NT2/D1 (cell line): Measurements from ENCODE around the gene FAM72B.
"Not testable (repeated sequence)": the region's sequence is repeated elsewhere in the genome, so short reads cannot be mapped to it uniquely, and the experiment has no call there.

Source experiments
- DNase-seq: peaks from one replicate; pipeline ENCODE4 v3.0.0-alpha.2; 2011; ENCODE audit warnings: low read depth, low spot score
- H3K27me3 ChIP-seq: 2 replicates; pipeline ENCODE4 v1.6.0; 2011; ENCODE audit warnings: mild to moderate bottlenecking; ENCODE audit not compliant: insufficient read length, insufficient read depth
- H3K36me3 ChIP-seq: 2 replicates; pipeline ENCODE4 v1.6.1; 2011; ENCODE audit warnings: mild to moderate bottlenecking, low read length, mixed read lengths; ENCODE audit not compliant: insufficient read depth, insufficient read length
- H3K4me1 ChIP-seq: 2 replicates; pipeline ENCODE4 v1.5.1; 2011; ENCODE audit not compliant: insufficient read depth, insufficient read length
- H3K4me3 ChIP-seq: 2 replicates; pipeline ENCODE4 v1.5.1; 2011; ENCODE audit warnings: low read depth; ENCODE audit not compliant: insufficient read length
- H3K9ac ChIP-seq: 2 replicates; pipeline ENCODE4 v1.6.0; 2011; ENCODE audit warnings: low read depth; ENCODE audit not compliant: insufficient read length
- H3K9me3 ChIP-seq: 2 replicates; pipeline ENCODE4 v1.5.1; 2011; ENCODE audit warnings: mild to moderate bottlenecking, low read length; ENCODE audit not compliant: insufficient read depth

Gene FAM72B

DNA sequence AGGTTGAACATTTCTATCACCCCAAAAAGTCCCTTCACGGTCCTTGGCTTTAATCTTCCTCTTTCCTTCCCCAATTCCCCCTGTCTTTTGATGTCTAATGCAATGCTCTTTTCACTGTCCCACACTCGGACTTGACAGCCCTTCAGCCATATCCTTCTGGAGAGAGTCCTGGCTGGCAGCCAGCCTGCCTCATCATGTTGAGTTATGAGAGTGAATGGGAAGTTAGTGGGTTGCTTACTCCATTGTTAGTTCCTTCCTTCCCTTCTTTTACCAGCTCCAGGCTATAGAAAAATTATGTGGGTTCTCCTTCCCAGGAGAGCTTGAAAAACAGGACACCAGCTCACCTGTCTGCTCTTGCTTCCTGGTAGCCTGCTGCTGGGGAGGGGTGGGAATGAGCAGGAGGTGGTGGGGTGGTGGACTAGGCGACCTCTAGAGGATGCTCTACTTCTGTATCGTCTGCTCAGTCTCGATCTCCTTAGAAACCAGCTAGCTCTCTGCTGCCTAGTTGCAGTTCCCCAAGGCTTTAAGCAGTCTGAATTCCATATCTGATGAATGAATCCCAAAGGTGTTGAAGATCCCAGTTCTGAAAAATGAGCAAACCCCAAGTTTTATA is 30.5 kb upstream of the FAM72B start:
- not testable (repeated sequence) for H3K9ac ChIP-seq, H3K4me3 ChIP-seq, H3K9me3 ChIP-seq, DNase-seq, H3K4me1 ChIP-seq, H3K36me3 ChIP-seq, H3K27me3 ChIP-seq

DNA sequence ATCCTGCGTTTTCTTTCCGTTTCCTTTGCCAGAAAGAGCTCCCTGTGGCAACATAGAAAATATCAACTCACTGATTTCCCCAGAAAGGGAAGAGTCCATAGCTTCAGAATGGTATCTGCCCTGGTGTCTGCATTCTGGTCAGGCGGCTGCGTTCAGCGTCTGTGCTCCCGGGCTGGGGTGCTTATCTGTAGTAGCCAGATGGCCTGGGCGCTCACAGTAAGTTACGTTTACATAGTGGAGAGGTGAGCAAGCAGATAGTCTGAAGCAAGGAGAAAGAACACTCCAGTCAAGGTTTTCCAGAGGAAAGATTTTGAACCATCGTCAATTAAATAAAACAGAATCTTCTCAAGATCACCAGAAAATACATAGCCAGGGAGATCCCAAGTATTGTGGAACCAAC is 29.4 kb upstream of the FAM72B start:
- H3K9me3 ChIP-seq, H3K9ac ChIP-seq, H3K27me3 ChIP-seq, H3K4me3 ChIP-seq, H3K36me3 ChIP-seq, H3K4me1 ChIP-seq, DNase-seq: not testable (repeated sequence)

DNA sequence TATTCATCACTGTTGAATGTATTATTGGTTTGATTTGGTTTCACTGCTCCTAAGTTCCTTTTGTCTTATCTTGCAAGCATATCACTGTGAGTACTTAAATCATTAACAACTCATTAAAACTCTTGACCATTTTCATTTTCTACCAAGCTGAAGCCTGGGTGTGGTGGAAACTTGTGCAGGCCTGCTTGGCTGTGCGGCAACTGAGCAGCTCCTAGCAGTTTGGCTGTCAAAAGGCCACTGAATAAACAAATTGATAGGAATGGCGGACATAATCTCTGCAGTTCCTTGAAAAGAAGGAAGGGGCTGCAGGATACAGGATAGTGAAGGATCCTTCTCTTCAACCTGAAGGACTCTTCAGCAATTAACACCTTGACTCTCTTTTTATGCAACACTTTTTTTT is 26.6 kb upstream of the FAM72B start:
- H3K36me3 ChIP-seq, H3K9ac ChIP-seq, DNase-seq, H3K4me1 ChIP-seq, H3K9me3 ChIP-seq, H3K27me3 ChIP-seq, H3K4me3 ChIP-seq: not testable (repeated sequence)

DNA sequence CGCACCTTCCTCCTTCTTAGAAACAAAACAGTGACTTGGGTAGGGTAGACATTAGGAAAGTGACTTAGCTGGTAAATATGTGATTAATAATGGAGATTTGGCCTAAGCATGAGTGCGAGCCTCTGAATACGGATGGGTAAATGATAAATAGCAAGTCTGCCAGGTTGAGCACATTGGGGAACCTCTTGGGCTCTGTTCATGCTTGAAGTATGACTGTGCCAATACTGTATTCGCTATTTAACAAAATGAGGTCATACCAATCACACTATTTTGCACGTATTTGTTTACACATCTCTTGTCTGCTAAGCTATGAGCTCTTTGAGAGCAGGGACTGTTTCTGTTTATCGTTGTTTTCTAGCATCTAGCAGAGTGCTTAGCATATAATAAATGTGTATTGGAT is 24.2 kb upstream of the FAM72B start:
- not testable (repeated sequence) for H3K27me3 ChIP-seq, DNase-seq, H3K9ac ChIP-seq, H3K4me3 ChIP-seq, H3K9me3 ChIP-seq, H3K4me1 ChIP-seq, H3K36me3 ChIP-seq

DNA sequence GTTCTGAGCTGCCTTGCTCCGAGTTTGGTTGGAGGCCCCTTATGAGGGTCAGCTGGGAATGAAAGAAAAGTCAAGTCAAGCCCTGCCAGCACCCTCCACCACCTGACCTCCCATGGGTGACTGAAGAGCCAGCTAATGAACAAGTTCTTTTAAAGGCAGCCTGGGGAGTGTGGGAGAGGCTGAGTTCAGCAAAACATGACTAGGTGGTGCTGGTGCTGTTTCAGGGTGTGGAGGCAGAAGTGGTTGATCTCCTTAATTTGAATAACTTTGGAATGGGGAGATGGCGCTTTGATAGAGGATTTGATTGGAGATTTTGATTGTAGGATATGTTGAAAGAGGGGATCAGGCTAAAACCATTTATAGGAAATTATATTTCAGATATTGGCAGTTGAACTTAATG is 23.2 kb upstream of the FAM72B start:
- not testable (repeated sequence) for H3K4me3 ChIP-seq, H3K27me3 ChIP-seq, H3K36me3 ChIP-seq, H3K9me3 ChIP-seq, H3K4me1 ChIP-seq, H3K9ac ChIP-seq, DNase-seq

DNA sequence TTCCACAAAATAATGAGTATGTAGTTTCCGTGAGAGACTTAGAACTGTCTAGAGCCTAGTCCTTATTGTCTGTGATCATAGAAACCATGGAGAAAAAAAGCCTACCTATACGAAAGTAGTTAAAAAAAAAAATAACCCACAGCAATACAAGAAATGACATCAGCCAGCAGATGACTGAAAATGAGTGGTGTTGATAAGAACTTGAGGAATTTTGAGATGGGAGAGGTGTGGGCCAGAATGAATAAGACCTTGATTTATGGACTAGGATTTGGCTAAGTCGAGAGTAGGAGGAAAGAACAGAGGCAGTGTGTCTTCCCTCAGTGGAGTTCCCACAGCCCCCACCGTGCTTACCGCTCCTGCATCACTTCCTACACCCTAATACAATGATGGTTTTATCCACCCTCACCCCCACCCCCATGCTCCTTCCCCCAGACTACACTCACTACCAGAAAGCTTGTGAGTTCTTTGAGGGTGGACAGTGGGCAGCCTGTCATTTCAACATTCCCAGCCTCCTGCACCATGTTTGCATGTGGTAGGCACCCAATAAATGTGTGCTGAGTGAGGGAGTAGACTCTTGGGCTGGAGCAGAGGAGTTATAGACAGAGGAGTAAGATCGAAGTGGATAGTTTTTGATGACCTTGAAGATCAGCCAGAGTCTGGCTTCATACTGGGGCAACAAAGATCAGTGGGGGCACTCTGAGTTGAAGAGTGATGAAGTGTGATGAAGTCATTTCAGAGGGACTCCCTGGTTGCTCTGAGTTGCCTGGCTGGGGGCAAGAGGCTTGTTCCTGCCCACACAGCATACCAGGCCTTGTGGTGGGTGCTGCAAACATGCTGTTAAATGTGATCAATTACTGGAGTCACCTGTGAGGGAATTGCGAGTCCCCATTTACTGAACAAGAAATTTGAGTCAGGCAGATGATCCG is 21.9 kb upstream of the FAM72B start:
- not testable (repeated sequence) for H3K36me3 ChIP-seq, H3K27me3 ChIP-seq, H3K9ac ChIP-seq, H3K9me3 ChIP-seq, H3K4me3 ChIP-seq, DNase-seq, H3K4me1 ChIP-seq

DNA sequence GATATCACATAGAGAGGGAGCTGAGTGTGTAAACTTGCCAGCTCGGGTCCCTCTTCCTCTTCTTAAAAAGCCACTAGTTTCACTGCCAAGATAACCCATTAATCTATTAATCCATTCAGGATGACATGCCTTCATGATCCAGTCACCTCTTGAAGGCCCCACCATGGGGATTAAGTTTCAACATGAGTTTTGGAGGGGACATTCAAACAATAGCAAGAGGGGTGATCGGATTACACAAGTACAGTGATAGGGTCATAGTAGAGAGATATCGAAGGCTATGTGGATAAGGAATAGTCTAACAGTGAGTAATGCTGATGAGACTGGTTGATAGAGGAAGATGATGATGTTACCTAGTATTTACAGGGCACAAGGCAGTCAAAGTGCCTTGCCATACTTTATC is 18.8 kb upstream of the FAM72B start:
- not testable (repeated sequence) for DNase-seq, H3K36me3 ChIP-seq, H3K27me3 ChIP-seq, H3K4me1 ChIP-seq, H3K9me3 ChIP-seq, H3K9ac ChIP-seq, H3K4me3 ChIP-seq

DNA sequence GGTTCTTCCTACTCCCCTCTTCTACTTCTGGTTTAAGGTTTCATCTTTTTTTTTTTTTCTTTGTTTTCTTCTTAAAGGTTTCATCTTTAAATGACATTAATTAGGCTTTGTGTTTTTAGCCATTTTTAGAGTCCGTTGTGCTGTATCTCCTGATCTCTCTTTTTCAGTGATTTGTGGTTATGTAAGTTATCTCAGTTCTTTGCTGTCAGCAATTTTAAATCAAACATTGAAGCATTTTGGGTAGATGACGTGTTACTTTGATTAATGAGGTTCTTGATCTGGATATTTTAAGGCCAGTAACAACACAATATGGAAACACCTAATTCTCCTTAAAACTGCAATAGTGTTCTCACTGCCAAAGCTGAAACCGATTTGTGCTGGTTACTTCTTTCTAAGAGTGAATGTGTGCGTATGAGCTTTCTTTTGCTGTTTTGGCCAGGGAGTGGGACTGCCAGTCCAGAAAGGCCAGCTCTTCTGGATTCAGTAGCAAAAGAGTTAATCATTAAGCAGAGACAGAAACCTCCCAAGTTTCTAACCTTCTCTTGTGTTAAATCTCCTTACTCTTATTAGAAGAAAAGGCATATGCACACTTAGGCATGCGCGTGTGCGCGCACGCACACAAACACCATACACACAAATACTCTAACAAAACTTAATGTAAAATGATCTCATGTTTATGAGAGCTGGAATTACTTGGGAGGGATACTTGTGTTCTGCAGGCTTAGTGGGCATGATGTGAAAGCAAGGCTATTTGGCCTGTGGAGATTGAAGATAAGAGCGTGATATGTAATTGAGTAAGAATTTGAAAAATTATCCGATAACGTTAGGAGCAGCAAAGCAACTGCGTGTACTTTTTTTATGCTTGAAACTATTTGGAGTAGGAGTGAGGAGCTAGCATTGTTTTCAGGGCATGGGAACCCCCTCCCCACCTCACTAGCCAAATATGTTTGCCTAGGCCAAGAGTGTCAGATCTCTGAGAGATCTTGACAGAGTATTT is 17.1 kb upstream of the FAM72B start:
- H3K4me1 ChIP-seq, H3K36me3 ChIP-seq, H3K4me3 ChIP-seq, H3K9ac ChIP-seq, DNase-seq, H3K9me3 ChIP-seq, H3K27me3 ChIP-seq: not testable (repeated sequence)

DNA sequence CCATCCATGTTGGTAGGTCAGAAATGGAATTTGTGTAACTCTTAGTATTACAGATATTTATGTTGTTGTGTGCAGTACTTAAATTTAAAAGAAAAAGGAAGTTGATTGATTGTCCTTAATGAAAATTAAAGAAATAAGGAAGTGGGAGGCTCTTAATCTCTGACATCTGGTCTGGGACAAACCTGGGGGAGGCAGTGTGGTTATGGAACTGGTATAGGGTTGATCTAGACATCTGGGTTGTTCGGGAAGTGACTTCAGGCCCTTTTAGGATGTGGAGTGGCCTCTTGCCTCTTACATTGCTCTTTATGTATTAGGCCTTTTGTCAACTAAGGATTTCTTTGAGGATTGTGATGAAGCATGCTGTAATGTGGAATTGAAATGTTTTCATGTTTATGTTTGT is 16.1 kb upstream of the FAM72B start:
- not testable (repeated sequence) for DNase-seq, H3K36me3 ChIP-seq, H3K9me3 ChIP-seq, H3K4me1 ChIP-seq, H3K4me3 ChIP-seq, H3K27me3 ChIP-seq, H3K9ac ChIP-seq

DNA sequence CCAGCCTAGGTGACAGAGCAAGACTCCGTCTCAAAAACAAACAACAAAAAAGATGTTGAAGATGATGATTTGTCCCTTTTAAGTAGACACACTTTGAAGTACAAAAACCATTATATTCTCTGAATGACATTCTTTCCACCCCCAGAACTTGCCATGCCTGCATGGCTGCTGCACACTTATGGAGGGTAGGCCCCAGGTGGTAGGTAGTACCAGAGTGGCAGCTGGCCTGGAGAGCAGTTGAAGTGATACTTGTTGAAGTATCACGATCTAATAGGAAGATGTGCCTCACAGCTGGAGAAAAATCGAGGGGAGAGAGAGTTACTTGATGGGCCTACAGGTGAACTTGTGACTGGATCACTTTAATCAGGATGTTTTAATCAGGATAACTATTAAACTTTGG is 15.6 kb upstream of the FAM72B start:
- H3K36me3 ChIP-seq, H3K27me3 ChIP-seq, H3K9me3 ChIP-seq, H3K4me3 ChIP-seq, H3K9ac ChIP-seq, DNase-seq, H3K4me1 ChIP-seq: not testable (repeated sequence)

DNA sequence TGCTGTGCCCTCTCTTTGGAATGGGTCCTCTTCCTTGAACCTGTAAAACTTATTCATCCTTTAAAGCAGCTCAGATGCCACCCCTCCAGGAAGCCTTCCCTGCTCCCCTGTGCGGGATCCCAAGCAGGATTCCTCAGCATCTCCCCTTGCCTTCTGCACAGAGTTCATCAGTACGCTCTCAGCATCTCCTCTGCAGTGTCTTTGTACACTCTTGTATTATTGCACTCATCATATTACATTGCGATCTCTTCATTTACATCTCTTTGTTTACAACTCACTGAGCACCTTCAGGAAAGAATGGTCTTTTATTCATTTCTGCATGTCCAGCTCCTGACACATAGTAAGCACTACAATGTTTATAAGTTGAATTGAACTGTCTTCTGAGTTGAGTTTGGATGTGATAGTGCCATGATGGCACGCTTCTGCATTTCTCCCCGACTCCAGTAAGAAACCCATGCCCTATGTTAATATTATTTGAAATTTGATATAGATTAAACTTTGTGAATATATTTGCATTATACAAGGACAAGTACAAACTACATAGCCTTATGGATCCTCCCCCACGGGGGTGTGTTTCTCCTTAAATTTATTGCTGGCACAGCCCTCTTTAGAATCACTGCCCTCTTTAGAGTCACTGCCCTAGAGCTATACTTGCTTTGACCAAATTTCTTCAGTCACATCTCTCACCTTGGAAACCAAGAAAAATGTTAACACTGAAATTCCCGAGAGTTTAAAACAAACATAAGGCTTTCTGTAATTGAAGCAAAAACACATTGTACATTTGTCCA is 13.1 kb upstream of the FAM72B start:
- H3K4me3 ChIP-seq, H3K9ac ChIP-seq, H3K27me3 ChIP-seq, DNase-seq, H3K9me3 ChIP-seq, H3K36me3 ChIP-seq, H3K4me1 ChIP-seq: not testable (repeated sequence)
